Effector CD8-positive, alpha-beta T cell (primary cell): ENCODE results near the gene RSPH3.
"Not testable (repeated sequence)": the region's sequence is repeated elsewhere in the genome, so short reads cannot be mapped to it uniquely, and the experiment has no call there.

Experiments
- DNase-seq: peaks from one replicate; lab custom pipeline; 2025; lab: John Stamatoyannopoulos, UW
- total RNA-seq, 4 experiments: gene quantifications; one replicate each; lab custom pipeline; 2026; lab: John Stamatoyannopoulos, UW

RSPH3 gene
- 8.3 to 18.2 (median 14.7) reads per million in 4 experiments for total RNA-seq

- DNase-seq: peak; percentile 83
Measured at GRCh38 chr6:158999666-159000403, at the start of gene RSPH3. Gene RSPH3, minus strand, starts transcription at chr6:159000202. Its CDS starts 652 bp downstream, at chr6:158999550.

- no peak for DNase-seq
Measured at GRCh38 chr6:159047891-159048685, 48.1 kb upstream of the RSPH3 start.

- DNase-seq: no peak
Measured at GRCh38 chr6:159045801-159046200, 45.8 kb upstream of the RSPH3 start.

- DNase-seq: peak; percentile 76
Measured at GRCh38 chr6:159044899-159045727, 45.1 kb upstream of the RSPH3 start, which contains the start of gene TAGAP. Gene TAGAP, minus strand, starts transcription at chr6:159044991. Its CDS starts 845 bp downstream, at chr6:159044146.

GRCh38 chr6:159043947-159044346 is 43.9 kb upstream of the RSPH3 start:
- no peak for DNase-seq

GRCh38 chr6:159043251-159043650 is 43.2 kb upstream of the RSPH3 start:
- DNase-seq: no peak

- no peak for DNase-seq
Measured at GRCh38 chr6:159042826-159043181, 42.8 kb upstream of the RSPH3 start.

- peak; percentile 59 for DNase-seq
Measured at GRCh38 chr6:159042003-159042825, 42.2 kb upstream of the RSPH3 start.

- no peak for DNase-seq
Measured at GRCh38 chr6:159041181-159041580, 41.2 kb upstream of the RSPH3 start.

GRCh38 chr6:159039885-159040258 is 39.9 kb upstream of the RSPH3 start:
- no peak for DNase-seq

- no peak for DNase-seq
Measured at GRCh38 chr6:159038914-159039884, 39.2 kb upstream of the RSPH3 start.

- not testable (repeated sequence) for DNase-seq
Measured at GRCh38 chr6:159038318-159038717, 38.3 kb upstream of the RSPH3 start.

- DNase-seq: no peak
Measured at GRCh38 chr6:159037756-159038290, 37.8 kb upstream of the RSPH3 start.

GRCh38 chr6:159036673-159037072 is 36.7 kb upstream of the RSPH3 start:
- no peak for DNase-seq

- DNase-seq: no peak
Measured at GRCh38 chr6:159035891-159036290, 35.9 kb upstream of the RSPH3 start.

- no peak for DNase-seq
Measured at GRCh38 chr6:159033160-159034049, 33.4 kb upstream of the RSPH3 start.

GRCh38 chr6:159031846-159032245 is 31.8 kb upstream of the RSPH3 start:
- DNase-seq: no peak

GRCh38 chr6:159030168-159030567 is 30.2 kb upstream of the RSPH3 start:
- no peak for DNase-seq

- not testable (repeated sequence) for DNase-seq
Measured at GRCh38 chr6:159025224-159025623, 25.2 kb upstream of the RSPH3 start.
